Hypothalamus (tissue), 51 donors: ENCODE results near the gene RPS15.
"Not testable (repeated sequence)": the region's sequence is repeated elsewhere in the genome, so short reads cannot be mapped to it uniquely, and the experiment has no call there.

ENCODE experiments used
- DNase-seq, 51 donors: peaks; one replicate each; lab custom pipeline; 2025; lab: John Stamatoyannopoulos, UW

The RPS15 gene

GRCh38 chr19:1431759-1432506 lies 6.3 kb upstream of the RPS15 start:
- DNase-seq = no peak

GRCh38 chr19:1432507-1432887 lies 5.7 kb upstream of the RPS15 start:
- no peak for DNase-seq

GRCh38 chr19:1433119-1434039 lies 4.8 kb upstream of the RPS15 start:
- DNase-seq = no peak

GRCh38 chr19:1434040-1434366 lies 4.2 kb upstream of the RPS15 start:
- no peak for DNase-seq

DNA sequence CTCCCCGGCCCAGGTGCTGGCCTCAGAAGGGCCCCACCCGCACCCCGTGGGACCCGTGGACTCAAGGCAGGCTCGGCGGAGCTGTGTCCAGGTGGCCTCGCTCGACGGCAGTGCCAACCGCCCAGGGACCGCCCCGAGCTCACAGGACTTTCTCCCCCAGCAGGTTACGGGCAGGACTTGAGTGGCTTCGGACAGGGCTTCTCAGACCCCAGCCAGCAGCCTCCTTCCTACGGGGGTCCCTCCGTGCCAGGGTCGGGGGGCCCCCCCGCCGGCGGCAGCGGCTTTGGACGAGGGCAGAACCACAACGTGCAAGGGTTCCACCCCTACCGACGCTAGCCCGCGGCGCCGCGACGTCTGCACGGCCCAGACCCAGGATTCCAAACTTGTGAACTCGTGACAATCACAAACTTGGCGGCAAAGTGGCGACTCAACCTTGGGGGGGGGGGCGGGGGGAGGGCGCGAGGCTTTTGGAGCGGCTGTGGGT lies 3.6 kb upstream of the RPS15 start:
- no peak for DNase-seq

GRCh38 chr19:1435378-1435989 lies 2.7 kb upstream of the RPS15 start:
- DNase-seq = no peak

- DNase-seq = no peak
These were observed 587 bp upstream of the RPS15 start for GRCh38 chr19:1437609-1438008.

- DNase-seq = no peak
These were observed 748 bp downstream of the RPS15 start for GRCh38 chr19:1438933-1439354.

- DNase-seq = not testable (repeated sequence)
These were observed 1.6 kb downstream of the RPS15 start for GRCh38 chr19:1439525-1440417.

DNA sequence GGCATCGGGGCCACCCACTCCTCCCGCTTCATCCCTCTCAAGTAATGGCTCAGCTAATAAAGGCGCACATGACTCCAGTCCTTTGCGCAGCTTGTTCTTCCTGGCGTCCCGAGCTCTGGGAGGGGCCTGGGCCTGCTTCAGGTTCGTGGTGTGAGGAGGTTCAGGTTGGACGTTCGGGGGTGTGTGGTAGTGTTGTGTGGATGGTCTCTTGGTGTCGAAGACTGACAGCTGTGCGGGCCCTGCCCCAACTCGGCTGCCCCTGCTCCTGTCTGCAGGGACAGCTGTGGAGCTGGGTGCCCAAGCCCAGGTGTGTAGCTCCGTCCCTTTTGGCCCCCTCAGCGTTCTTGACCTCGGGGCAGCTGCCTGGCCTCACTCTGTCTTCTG lies 2.2 kb downstream of the RPS15 start:
- no peak for DNase-seq

DNA sequence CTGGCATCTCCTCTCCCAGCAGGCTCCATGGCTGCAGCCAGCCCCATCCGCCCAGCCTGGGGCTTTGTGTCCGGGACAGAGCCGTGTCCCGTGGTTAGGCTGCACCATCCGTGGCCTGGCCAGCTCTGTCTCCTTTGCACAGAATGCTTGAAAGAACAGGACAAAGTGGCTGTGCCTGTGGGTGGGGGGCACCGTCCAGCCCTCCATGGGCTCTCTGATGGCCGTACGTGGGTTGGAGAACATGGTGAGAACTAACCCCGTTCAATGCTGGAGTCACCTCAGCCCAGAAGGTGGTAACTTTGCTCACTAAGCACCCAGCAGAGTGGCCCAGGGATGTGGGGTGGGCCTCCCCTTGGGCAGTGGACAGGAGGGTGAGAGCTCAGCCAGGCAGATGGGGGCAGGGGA lies 2.8 kb downstream of the RPS15 start:
- no peak for DNase-seq

- DNase-seq = no peak
These were observed 3.7 kb downstream of the RPS15 start for GRCh38 chr19:1441677-1442438.

DNA sequence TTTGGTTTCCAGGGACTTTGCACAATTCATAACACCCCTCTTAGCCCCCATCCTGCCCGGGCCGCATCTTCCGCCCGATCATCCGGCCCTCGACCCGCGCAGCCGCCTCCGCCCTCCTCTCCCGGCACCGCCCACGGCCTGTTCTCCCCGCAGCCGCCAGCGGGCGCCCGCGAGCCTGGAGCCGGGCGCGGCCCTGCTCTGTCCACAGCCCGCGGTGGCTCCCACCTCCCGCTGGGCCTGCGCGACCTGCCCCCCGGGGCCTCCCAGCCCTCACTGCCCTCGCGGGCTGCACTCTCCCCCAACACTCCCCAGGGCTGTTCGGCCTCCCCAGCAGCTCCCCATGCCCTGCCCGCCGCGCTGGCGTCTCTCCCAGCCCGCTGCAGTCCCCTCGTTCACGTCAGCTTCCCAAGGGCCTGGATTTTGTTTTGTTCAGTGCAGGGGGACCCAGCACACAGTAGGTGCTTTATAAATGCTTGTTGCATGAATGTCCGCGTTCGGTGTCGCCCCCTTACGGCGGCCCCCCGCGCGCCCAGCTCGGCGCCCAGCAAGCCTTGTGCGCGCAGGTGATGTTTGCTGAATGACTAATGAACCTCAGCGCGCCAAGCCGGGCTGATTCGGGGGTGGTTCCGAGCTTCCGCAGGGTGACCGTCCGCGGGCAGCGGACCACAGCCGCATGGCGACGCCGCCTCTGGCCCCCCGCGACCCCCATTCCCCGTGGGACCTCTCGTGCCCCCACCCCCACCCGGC lies 7.2 kb downstream of the RPS15 start:
- peak in 45 of 51 donors; percentile 14 to 83 (median 55) for DNase-seq

GRCh38 chr19:1445932-1446712 lies 7.9 kb downstream of the RPS15 start:
- DNase-seq = peak in 36 of 51 donors; percentile 19 to 79 (median 49)

DNA sequence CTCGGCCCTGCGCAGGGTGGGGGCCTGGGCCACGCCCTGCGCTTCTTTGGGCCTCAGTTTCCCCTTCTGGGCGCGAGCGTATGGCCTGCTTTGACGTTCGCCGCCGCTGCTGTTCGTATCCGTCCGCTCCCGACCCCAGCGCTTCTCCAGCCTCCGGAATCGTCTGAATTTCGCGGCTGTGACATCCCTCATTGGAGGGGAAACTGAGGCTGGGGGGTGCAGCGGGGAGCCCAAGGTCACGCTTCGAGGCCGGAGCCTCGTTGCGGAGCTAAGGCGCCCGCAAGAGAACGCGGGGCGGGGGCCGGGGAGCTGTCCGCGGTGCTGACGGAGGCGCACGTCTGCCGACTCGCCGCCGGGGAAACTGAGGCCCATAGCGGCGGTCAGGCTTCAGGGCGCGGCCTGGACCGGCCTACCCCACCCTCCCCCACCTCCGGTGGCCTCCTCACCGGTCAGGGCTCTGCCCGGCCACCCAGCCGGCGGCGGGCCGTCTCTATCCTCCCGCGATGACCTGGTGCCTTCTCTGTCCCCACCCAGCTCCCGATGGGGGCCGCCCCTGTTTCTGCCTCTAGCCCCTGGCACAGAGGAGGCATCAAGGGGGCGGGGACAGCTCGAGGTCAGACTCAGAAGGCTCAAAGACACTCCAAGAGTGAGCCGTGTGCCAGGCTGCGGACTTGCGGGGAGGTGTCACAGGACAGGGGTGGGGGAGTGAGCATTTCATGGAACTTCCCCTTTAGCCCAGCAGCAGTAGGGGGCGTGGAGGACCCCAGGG lies 8.7 kb downstream of the RPS15 start:
- DNase-seq = peak in 9 of 51 donors; percentile 16 to 52 (median 37)

DNA sequence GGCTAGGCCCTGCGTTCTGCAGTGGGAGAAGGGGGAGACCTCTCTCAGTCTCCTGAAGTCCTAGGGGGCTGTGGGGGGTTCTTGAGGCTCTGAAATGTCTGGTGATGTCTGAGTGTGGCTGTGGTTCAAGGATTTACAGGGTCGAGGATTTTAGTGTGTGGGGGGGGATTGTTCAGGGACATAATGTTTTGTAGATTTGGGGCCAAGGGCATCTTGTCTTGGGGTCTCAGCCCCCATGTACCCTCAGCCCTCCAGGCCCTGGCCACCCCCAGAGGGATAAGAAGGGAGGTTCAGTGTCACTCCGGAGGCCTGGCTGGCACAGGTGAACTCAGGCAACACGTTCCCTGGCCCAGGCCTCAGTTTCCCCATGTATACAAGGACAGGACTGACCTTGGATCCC lies 9.3 kb downstream of the RPS15 start:
- no peak for DNase-seq

DNA sequence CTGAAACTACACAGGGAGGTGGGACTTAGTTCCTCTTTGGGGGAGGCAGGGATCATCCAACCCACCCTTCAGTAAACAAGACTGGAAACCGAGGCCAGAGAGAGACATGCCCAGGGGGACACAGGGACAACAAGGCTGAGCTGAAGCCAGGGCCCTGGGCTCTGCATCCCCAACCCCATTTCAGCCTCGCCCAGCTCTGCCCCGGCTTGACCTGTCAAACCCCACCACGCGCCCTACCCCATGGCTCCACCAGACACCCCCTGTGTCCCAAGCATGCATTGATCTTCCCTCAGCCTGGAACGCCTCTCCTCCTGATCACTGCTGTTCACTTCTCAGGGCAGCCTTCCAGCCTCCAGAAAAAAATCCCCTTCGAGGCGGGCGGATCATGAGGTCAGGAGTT lies 9.7 kb downstream of the RPS15 start:
- no peak for DNase-seq
